ENCODE results near the gene CHST2. TPM values are rescaled to one million over a fixed set of nuclear protein-coding genes. Genes with fewer than 3 reads are reported as not detected.
A peak's percentile ranks its signal among the peaks of the same experiment; 100 is the strongest.

Gene CHST2
- total and polyA plus RNA-seq, 8 donors: 6.1 to 149 (median 115) TPM

DNA sequence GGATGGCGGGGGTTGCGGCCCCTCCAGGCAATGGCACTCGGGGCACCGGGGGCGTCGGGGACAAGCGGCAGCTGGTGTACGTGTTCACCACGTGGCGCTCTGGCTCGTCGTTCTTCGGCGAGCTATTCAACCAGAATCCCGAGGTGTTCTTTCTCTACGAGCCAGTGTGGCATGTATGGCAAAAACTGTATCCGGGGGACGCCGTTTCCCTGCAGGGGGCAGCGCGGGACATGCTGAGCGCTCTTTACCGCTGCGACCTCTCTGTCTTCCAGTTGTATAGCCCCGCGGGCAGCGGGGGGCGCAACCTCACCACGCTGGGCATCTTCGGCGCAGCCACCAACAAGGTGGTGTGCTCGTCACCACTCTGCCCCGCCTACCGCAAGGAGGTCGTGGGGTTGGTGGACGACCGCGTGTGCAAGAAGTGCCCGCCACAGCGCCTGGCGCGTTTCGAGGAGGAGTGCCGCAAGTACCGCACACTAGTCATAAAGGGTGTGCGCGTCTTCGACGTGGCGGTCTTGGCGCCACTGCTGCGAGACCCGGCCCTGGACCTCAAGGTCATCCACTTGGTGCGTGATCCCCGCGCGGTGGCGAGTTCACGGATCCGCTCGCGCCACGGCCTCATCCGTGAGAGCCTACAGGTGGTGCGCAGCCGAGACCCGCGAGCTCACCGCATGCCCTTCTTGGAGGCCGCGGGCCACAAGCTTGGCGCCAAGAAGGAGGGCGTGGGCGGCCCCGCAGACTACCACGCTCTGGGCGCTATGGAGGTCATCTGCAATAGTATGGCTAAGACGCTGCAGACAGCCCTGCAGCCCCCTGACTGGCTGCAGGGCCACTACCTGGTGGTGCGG lies 1.9 kb downstream of the CHST2 start:
- H3K4me1 ChIP-seq: peaks cover 0 to 51% of the 10 kb centered on the region in 2 donors
- H3K27me3 ChIP-seq: peaks cover 0 to 55% of the 10 kb centered on the region in 2 donors
- intact Hi-C loops (cut with DNase I): no loop called here
- peak overlapping the region; percentile 80 to 83 for H3K4me3 ChIP-seq
- H3K9me3 ChIP-seq: no peaks in the 10 kb centered on the region
- ATAC-seq (peak; percentile 24), DNase-seq (peak in 3 of 4 donors; percentile 66 to 90 (median 70))
- peaks cover 0 to 6% of the 10 kb centered on the region in 2 donors for H3K36me3 ChIP-seq
- H3K27ac ChIP-seq: no peak overlapping the region
- TF ChIP-seq, protein P1, sequence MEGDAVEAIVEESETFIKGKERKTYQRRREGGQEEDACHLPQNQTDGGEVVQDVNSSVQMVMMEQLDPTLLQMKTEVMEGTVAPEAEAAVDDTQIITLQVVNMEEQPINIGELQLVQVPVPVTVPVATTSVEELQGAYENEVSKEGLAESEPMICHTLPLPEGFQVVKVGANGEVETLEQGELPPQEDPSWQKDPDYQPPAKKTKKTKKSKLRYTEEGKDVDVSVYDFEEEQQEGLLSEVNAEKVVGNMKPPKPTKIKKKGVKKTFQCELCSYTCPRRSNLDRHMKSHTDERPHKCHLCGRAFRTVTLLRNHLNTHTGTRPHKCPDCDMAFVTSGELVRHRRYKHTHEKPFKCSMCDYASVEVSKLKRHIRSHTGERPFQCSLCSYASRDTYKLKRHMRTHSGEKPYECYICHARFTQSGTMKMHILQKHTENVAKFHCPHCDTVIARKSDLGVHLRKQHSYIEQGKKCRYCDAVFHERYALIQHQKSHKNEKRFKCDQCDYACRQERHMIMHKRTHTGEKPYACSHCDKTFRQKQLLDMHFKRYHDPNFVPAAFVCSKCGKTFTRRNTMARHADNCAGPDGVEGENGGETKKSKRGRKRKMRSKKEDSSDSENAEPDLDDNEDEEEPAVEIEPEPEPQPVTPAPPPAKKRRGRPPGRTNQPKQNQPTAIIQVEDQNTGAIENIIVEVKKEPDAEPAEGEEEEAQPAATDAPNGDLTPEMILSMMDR (IDR thresholded peaks at IDR 0.05): peak in 1 of 2 donors; percentile 15

- ATAC-seq: no peak
- Histone ChIP-seq H3K36me3 (peaks cover 0 to 6% of the 10 kb centered on the region in 2 donors), H3K27me3 (peaks cover 0 to 55% of the 10 kb centered on the region in 2 donors), H3K27ac (no peak overlapping the region), H3K4me1 (peaks cover 0 to 51% of the 10 kb centered on the region in 2 donors), H3K4me3 (peak overlapping the region in 1 of 2 donors; percentile 83), H3K9me3 (no peaks in the 10 kb centered on the region)
- TF ChIP-seq, protein P1 (IDR thresholded peaks at IDR 0.05): no peak
- intact Hi-C loops (cut with DNase I): no loop called here
- no peak for DNase-seq
Observed at GRCh38 chr3:143122089-143122430, 2.5 kb downstream of the CHST2 start.

- peak overlapping the region in 1 of 2 donors; percentile 2 for H3K4me3 ChIP-seq
- peaks cover 0 to 48% of the 10 kb centered on the region in 2 donors for H3K27me3 ChIP-seq
- intact Hi-C loops (cut with DNase I): no loop called here
- H3K9me3 ChIP-seq: no peaks in the 10 kb centered on the region
- peaks cover 0 to 6% of the 10 kb centered on the region in 2 donors for H3K36me3 ChIP-seq
- peak overlapping the region in 1 of 2 donors; percentile 16 for H3K27ac ChIP-seq
- TF ChIP-seq, protein P1 (IDR thresholded peaks at IDR 0.05): no peak
- no peak for DNase-seq
- no peak for ATAC-seq
- peaks cover 0 to 51% of the 10 kb centered on the region in 2 donors for H3K4me1 ChIP-seq
Observed at GRCh38 chr3:143122608-143123352, 3.2 kb downstream of the CHST2 start.

- peak overlapping the region in 1 of 2 donors; percentile 2 for H3K4me3 ChIP-seq
- H3K9me3 ChIP-seq: no peaks in the 10 kb centered on the region
- peak overlapping the region in 1 of 2 donors; percentile 16 for H3K27ac ChIP-seq
- DNase-seq (no peak), ATAC-seq (no peak)
- H3K36me3 ChIP-seq: peaks cover 0 to 6% of the 10 kb centered on the region in 2 donors
- peaks cover 0 to 51% of the 10 kb centered on the region in 2 donors for H3K4me1 ChIP-seq
- intact Hi-C loops (cut with DNase I): no loop called here
- TF ChIP-seq, protein P1 (IDR thresholded peaks at IDR 0.05): no peak
- peaks cover 0 to 41% of the 10 kb centered on the region in 2 donors for H3K27me3 ChIP-seq
Observed at GRCh38 chr3:143123353-143123984, 3.9 kb downstream of the CHST2 start.

All from left lung (tissue), 10 donors.